ENCODE data around the gene TOMM6. TPM values are rescaled to one million over a fixed set of nuclear protein-coding genes. Genes with fewer than 3 reads are reported as not detected.
"Not testable (repeated sequence)": the region's sequence is repeated elsewhere in the genome, so short reads cannot be mapped to it uniquely, and the experiment has no call there.

Gene TOMM6
- polyA plus RNA-seq, 1 donor: 147 TPM

- DNase-seq (ENCODE audit: low read depth): no peak
These were observed 2.2 kb upstream of the TOMM6 start for GRCh38 chr6:41785254-41785653.

- DNase-seq (ENCODE audit: low read depth): no peak
These were observed 1.6 kb upstream of the TOMM6 start for GRCh38 chr6:41785689-41786450.

- DNase-seq (ENCODE audit: low read depth): no peak
These were observed 859 bp upstream of the TOMM6 start for GRCh38 chr6:41786451-41787218.

- no peak for DNase-seq (ENCODE audit: low read depth)
These were observed 1.9 kb downstream of the TOMM6 start for GRCh38 chr6:41789390-41789724.

GRCh38 chr6:41790045-41790444 is 2.6 kb downstream of the TOMM6 start:
- DNase-seq (ENCODE audit: low read depth): no peak

- no peak for DNase-seq (ENCODE audit: low read depth)
These were observed 3.8 kb downstream of the TOMM6 start for GRCh38 chr6:41791305-41791704.

- no peak for DNase-seq (ENCODE audit: low read depth)
These were observed 4.5 kb downstream of the TOMM6 start for GRCh38 chr6:41791984-41792383.

GRCh38 chr6:41796474-41796873 is 9.0 kb downstream of the TOMM6 start:
- DNase-seq (ENCODE audit: low read depth): no peak

GRCh38 chr6:41798901-41799558 is 11.5 kb downstream of the TOMM6 start:
- DNase-seq (ENCODE audit: low read depth): no peak

- DNase-seq (ENCODE audit: low read depth): no peak
These were observed 12.0 kb downstream of the TOMM6 start for GRCh38 chr6:41799559-41799911.

GRCh38 chr6:41801380-41801779 is 13.9 kb downstream of the TOMM6 start:
- no peak for DNase-seq (ENCODE audit: low read depth)

- no peak for DNase-seq (ENCODE audit: low read depth)
These were observed 18.6 kb downstream of the TOMM6 start for GRCh38 chr6:41805830-41806774.

- DNase-seq (ENCODE audit: low read depth): no peak
These were observed 23.6 kb downstream of the TOMM6 start for GRCh38 chr6:41811095-41811494.

GRCh38 chr6:41811946-41812345 is 24.5 kb downstream of the TOMM6 start:
- not testable (repeated sequence) for DNase-seq (ENCODE audit: low read depth)

GRCh38 chr6:41813469-41813868 is 26.0 kb downstream of the TOMM6 start:
- no peak for DNase-seq (ENCODE audit: low read depth)

- DNase-seq (ENCODE audit: low read depth): no peak
These were observed 26.5 kb downstream of the TOMM6 start for GRCh38 chr6:41813956-41814355.

- DNase-seq (ENCODE audit: low read depth): no peak
These were observed 27.1 kb downstream of the TOMM6 start for GRCh38 chr6:41814629-41815028.

- no peak for DNase-seq (ENCODE audit: low read depth)
These were observed 28.1 kb downstream of the TOMM6 start for GRCh38 chr6:41815587-41815986.

GRCh38 chr6:41818271-41819054 is 31.0 kb downstream of the TOMM6 start:
- no peak for DNase-seq (ENCODE audit: low read depth)

- no peak for DNase-seq (ENCODE audit: low read depth)
These were observed 33.8 kb downstream of the TOMM6 start for GRCh38 chr6:41821266-41821665.

GRCh38 chr6:41822021-41822420 is 34.5 kb downstream of the TOMM6 start:
- DNase-seq (ENCODE audit: low read depth): no peak
